SU-DHL-6 (cell line): ENCODE measurements around the gene FXYD5.

ENCODE experiments used
- H2AFZ ChIP-seq: fragments of 200-600 bp; sonication (generic); 2 replicates; pipeline ENCODE4 v1.6.1; 2014; ENCODE audit warnings: low read depth, mild to moderate bottlenecking, moderate library complexity, mixed read lengths, antibody characterized with exemption, low read length; ENCODE audit not compliant: severe bottlenecking
- H3F3A ChIP-seq: fragments of 200-600 bp; shearing (Covaris generic); 2 replicates; pipeline ENCODE4 v1.6.0; 2016; ENCODE audit warnings: antibody characterized with exemption, mild to moderate bottlenecking; ENCODE audit not compliant: insufficient read depth
- H3K27ac ChIP-seq: fragments of 200-600 bp; sonication (generic); 2 replicates; pipeline ENCODE4 v1.5.1; 2016; ENCODE audit warnings: low read depth, mild to moderate bottlenecking, low read length, moderate library complexity, mixed read lengths
- H3K27me3 ChIP-seq: fragments of 200-600 bp; sonication (generic), shearing (Covaris generic); 2 replicates; pipeline ENCODE4 v1.6.0; 2014; ENCODE audit warnings: mild to moderate bottlenecking, low read length
- H3K36me3 ChIP-seq: fragments of 200-600 bp; sonication (generic); 2 replicates; pipeline ENCODE4 v1.6.1; 2014; ENCODE audit warnings: mild to moderate bottlenecking, low read length, mixed read lengths
- H3K4me2 ChIP-seq: fragments of 300-600, 200-600 bp; shearing (Covaris generic), sonication (generic); 2 replicates; pipeline ENCODE4 v1.6.0; 2014; ENCODE audit warnings: low read length, low read depth, mild to moderate bottlenecking; ENCODE audit not compliant: poor library complexity, severe bottlenecking
- H3K4me3 ChIP-seq: fragments of 200-600 bp; sonication (generic); 2 replicates; pipeline ENCODE4 v1.5.1; 2014; ENCODE audit warnings: antibody characterized with exemption, low read length, mild to moderate bottlenecking, mixed read lengths; ENCODE audit not compliant: insufficient read depth, poor library complexity, severe bottlenecking
- H3K79me2 ChIP-seq: fragments of 200-600 bp; sonication (generic); 2 replicates; pipeline ENCODE4 v1.6.1; 2014; ENCODE audit warnings: mild to moderate bottlenecking, low read length, moderate library complexity; ENCODE audit not compliant: insufficient read depth
- H3K9ac ChIP-seq: fragments of 200-600 bp; sonication (generic); 2 replicates; pipeline ENCODE4 v1.7.0; 2014; ENCODE audit warnings: mild to moderate bottlenecking, low read length
- H3K9me2 ChIP-seq: fragments of 200-600 bp; sonication (generic); replicated peaks from 2 replicates; pipeline ENCODE4 v1.6.1; 2014; ENCODE audit warnings: low read length; ENCODE audit not compliant: insufficient read depth
- H3K9me3 ChIP-seq: fragments of 200-600 bp; sonication (generic); 2 replicates; pipeline ENCODE4 v1.6.1; 2014; ENCODE audit warnings: low read length, mixed read lengths; ENCODE audit not compliant: insufficient read depth
- H4K20me1 ChIP-seq: fragments of 200-600 bp; sonication (generic); 2 replicates; pipeline ENCODE4 v1.6.1; 2014; ENCODE audit warnings: low read depth, mild to moderate bottlenecking, antibody characterized with exemption, low read length, moderate library complexity, mixed read lengths
- CTCF ChIP-seq: fragments of 200-600 bp; sonication (generic); IDR thresholded peaks from one replicate; pipeline ENCODE4 v1.5.1; 2017; ENCODE audit warnings: antibody characterized with exemption, mild to moderate bottlenecking, low read length, moderate library complexity; ENCODE audit not compliant: insufficient read depth, poor library complexity, severe bottlenecking
- EZH2phosphoT487 ChIP-seq: fragments of 200-600 bp; sonication (generic), shearing (Covaris generic); conservative IDR thresholded peaks from 2 replicates; pipeline ENCODE4 v1.6.1; 2018; ENCODE audit warnings: mild to moderate bottlenecking, antibody characterized with exemption, low read length, moderate library complexity, mixed read lengths

The FXYD5 gene

GRCh38 chr19:35141837-35142605 is 12.5 kb upstream of the FXYD5 start:
- peaks cover 7% of the 10 kb centered on the region for H3F3A ChIP-seq
- H3K4me3 ChIP-seq = peak overlapping the region; percentile 47
- H2AFZ ChIP-seq = peak overlapping the region; percentile 89
- peak overlapping the region; percentile 70 for H3K4me2 ChIP-seq
- no peaks in the 10 kb centered on the region for H3K9me2 ChIP-seq
- no peaks in the 10 kb centered on the region for H4K20me1 ChIP-seq
- TF ChIP-seq EZH2phosphoT487 (no peak), CTCF (no peak)
- peak overlapping the region; percentile 44; the same call in 1 of the 2 replicates for H3K9ac ChIP-seq
- H3K9me3 ChIP-seq = no peaks in the 10 kb centered on the region
- H3K36me3 ChIP-seq = no peaks in the 10 kb centered on the region
- peak overlapping the region; percentile 60 for H3K27ac ChIP-seq
- H3K27me3 ChIP-seq = no peaks in the 10 kb centered on the region
- H3K79me2 ChIP-seq = no peaks in the 10 kb centered on the region

- Histone ChIP-seq H3K79me2 (no peaks in the 10 kb centered on the region), H3K4me3 (peak overlapping the region; percentile 47), H3K9me3 (no peaks in the 10 kb centered on the region), H3K4me2 (peak overlapping the region; percentile 70), H3K9ac (peak overlapping the region; percentile 44; the same call in 1 of the 2 replicates), H3K27me3 (no peaks in the 10 kb centered on the region), H3F3A (peaks cover 7% of the 10 kb centered on the region), H4K20me1 (no peaks in the 10 kb centered on the region), H3K9me2 (no peaks in the 10 kb centered on the region), H3K27ac (peak overlapping the region; percentile 60; the same call in 1 of the 2 replicates), H2AFZ (peak overlapping the region; percentile 65), H3K36me3 (no peaks in the 10 kb centered on the region)
- TF ChIP-seq EZH2phosphoT487 (no peak), CTCF (peak; percentile 25)
These were observed 11.8 kb upstream of the FXYD5 start for GRCh38 chr19:35142606-35143230.

GRCh38 chr19:35143231-35143715 is 11.3 kb upstream of the FXYD5 start, which contains the start of gene FXYD7:
FXYD7 (plus strand) TSS chr19:35143255; CDS start chr19:35143334, 79 bp downstream.
- Histone ChIP-seq H3K9me2 (no peaks in the 10 kb centered on the region), H3K79me2 (no peaks in the 10 kb centered on the region), H3K4me2 (peak within 1 kb of the TSS; percentile 70), H3F3A (peaks cover 7% of the 10 kb centered on the region), H3K4me3 (peak within 1 kb of the TSS; percentile 47), H3K27ac (peak within 1 kb of the TSS; percentile 60), H3K27me3 (no peaks in the 10 kb centered on the region), H2AFZ (peak within 1 kb of the TSS; percentile 65), H3K9ac (peak within 1 kb of the TSS; percentile 44; the same call in 1 of the 2 replicates), H3K9me3 (no peaks in the 10 kb centered on the region), H3K36me3 (no peaks in the 10 kb centered on the region), H4K20me1 (no peaks in the 10 kb centered on the region)
- TF ChIP-seq CTCF = no peak
- TF ChIP-seq EZH2phosphoT487 = no peak
